Ammon's horn (tissue), 1 donor: ENCODE data around the gene ZDHHC6.
"Not testable (repeated sequence)": the region's sequence is repeated elsewhere in the genome, so short reads cannot be mapped to it uniquely, and the experiment has no call there.

ENCODE experiments used
- DNase-seq: peaks from one replicate; pipeline ENCODE4 v3.0.0-alpha.2; 2016; ENCODE audit warnings: low spot score

The ZDHHC6 gene

DNA sequence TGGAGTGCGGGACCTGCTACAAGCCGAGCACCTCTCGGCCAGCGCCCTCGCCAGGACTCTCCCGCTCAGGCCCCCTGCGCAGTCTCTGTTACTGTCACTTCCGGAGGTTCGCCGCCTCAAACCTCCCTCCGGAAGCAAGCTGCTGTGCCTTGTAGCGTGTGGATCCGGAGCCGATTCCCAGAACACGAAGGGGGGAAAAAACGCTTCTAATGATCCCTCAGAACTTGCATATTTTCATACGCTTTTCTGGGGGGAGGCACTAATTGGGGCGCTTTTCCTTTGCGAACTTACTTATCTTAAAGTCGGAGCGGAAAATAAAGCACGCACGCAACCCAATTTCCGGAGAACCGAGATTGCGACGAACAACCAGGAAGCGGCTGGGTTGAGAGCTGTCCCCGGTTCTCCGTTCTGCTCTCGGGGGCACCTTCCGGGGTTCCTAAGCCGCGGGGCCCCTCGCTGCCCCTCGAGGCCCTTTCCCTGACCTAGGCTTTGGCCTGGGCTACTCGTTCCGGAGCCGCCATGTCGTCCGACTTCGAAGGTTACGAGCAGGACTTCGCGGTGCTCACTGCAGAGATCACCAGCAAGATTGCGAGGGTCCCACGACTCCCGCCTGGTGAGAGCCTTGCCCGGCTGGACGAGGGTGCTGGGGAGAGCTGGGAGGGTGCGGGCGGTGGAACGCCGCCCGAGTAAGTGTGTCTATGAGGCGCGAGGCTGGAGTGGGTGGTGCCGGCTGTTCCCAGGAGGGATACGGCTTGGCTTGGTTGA lies at the start of gene ZDHHC6, which contains the start of gene VTI1A:
Gene ZDHHC6, minus strand, starts transcription at position 60 of the 765 bp plus-strand sequence. CDS start 1,478 bp downstream, outside the sequence.
Gene VTI1A, plus strand, starts transcription at position 361 of the 765 bp plus-strand sequence. Its CDS starts 159 bp downstream, at position 520.
- DNase-seq, result peak; percentile 84

DNA sequence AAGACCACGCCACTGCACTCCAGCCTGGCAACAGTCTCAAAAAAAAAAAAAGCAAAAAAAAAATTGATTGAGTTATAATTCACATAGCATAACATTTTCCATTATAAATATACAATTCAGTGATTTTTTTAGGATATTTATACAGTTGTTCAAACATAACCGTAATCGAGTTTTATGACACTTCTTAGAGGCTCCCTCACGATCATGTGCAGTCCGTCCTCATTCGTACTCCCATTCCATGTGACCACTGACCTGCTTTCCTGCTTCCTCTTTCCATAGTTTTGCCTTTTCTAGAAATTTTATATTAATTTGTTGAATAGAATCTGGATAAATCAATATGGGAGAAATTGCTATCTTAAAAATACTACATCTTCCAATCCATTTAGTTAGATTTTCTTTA lies 46.0 kb upstream of the ZDHHC6 start:
- DNase-seq, result no peak

GRCh38 chr10:112491144-112491543 lies 44.4 kb upstream of the ZDHHC6 start:
- DNase-seq, result no peak

GRCh38 chr10:112490545-112490944 lies 43.8 kb upstream of the ZDHHC6 start:
- no peak for DNase-seq

GRCh38 chr10:112487964-112488363 lies 41.2 kb upstream of the ZDHHC6 start:
- DNase-seq, result no peak

DNA sequence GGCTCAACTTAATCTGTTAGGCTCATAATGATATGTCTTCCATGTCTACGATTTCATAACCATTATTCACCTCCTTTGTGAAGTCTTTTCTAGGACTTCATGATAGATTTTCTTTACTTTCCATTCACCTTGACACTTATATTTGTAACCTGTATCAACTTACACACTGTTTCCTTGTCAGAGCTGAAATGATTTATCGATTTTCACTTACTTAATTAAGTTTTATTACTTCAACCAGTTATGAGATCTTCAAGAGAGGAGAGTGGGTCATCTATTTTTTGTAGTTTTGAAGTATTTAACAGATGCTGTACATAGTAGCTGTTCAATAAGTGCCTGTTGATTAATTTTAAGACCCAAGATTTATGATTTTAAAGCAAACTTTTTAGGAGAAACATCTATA lies 37.7 kb upstream of the ZDHHC6 start:
- DNase-seq, result no peak

DNA sequence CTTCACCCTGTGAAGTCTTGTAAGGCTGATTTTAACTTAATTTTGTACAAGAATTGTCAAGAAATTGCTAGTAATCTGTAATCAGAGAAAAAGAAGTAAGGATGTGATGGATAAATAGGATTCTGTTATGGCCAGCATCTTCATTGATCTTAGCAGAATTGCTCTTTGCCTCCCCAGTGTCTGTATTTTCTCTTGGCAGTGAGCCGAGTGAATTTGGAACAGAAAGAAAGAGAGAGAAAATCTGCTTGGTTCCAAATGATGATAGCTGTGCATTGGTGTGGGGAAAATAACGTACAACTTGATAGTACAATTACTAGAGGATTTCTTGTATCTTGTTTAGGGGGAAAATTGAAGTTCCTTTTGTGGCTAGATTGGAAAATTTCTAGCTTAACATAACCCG lies 34.9 kb upstream of the ZDHHC6 start:
- DNase-seq, result no peak

DNA sequence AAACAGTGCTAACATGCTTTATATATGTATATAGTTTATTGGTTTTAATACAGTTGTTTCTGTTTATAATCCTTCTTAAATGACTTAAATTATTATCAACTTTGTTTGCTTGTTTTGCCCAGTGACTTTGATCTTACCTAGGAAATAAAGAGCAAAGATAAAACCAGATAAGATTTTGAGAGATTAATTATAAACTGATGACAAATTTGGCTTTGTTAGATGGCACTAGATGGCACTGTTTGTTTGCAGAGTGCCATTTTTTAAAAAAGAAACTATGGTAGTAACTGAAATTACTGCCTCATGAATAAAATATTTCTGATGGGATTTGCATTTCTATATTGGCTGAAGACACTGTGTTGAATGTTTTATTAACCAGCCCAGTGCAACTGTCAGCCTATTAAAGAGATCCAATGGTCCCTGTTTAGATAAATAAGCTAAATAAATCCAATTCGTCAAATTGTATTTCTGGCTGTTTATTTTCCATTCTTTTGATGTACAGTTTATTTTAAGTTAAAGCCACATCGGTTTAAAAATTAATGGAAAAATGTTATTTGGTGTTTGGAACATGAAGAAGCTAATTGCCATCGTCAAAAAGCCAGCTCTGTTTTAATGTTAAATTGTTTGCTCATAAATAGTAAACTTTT lies 29.0 kb upstream of the ZDHHC6 start:
- no peak for DNase-seq

GRCh38 chr10:112471878-112472487 lies 25.3 kb upstream of the ZDHHC6 start:
- peak; percentile 70 for DNase-seq

DNA sequence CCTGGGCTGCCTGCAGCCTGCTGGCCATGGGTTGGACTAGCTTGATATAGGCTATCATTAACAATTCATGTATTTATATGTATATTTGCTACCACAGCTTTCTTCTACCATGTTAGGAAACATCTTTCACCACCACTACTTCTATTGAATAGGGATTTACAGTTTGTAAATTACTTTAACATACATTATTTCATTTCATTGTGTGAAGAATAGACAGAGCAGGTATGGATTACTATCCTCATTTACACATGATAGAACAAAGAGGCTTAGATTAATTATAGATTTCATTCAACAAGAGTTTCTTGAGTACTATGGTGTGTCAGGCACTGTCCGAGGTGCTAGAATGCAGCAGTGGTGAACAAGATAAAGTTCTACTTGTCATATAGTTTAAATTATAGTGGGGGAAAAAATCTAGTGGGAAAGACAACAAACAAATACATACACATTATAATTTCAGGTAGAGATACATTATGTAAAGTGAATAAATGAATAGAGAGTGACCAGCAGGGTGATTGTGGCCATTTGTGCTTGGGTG lies 20.9 kb upstream of the ZDHHC6 start:
- DNase-seq, result no peak

GRCh38 chr10:112466802-112467201 lies 20.1 kb upstream of the ZDHHC6 start:
- DNase-seq, result no peak

GRCh38 chr10:112465299-112465883 lies 18.7 kb upstream of the ZDHHC6 start:
- DNase-seq, result no peak

GRCh38 chr10:112464074-112464473 lies 17.4 kb upstream of the ZDHHC6 start:
- not testable (repeated sequence) for DNase-seq

GRCh38 chr10:112461029-112461887 lies 14.5 kb upstream of the ZDHHC6 start:
- DNase-seq, result no peak

GRCh38 chr10:112460366-112460765 lies 13.7 kb upstream of the ZDHHC6 start:
- DNase-seq, result no peak

DNA sequence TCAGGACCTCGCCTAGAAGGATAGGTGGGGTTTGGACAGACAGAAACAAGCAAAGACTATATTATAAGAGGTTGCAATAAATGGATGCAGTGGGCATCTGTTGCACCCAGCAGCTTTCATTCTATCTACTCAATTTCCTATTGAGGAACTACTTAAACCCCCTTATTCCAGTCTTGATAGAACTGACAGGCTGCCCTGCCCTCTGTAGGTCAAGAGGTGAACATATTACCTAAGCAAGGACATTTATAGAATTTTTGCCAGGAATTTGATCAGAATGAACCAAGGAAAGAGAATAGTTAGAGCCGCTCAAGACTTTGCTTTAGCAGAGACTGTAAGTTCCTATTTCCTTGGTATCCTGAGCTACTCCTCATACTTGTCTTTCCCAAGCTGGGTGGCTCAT lies 9.8 kb upstream of the ZDHHC6 start:
- no peak for DNase-seq

DNA sequence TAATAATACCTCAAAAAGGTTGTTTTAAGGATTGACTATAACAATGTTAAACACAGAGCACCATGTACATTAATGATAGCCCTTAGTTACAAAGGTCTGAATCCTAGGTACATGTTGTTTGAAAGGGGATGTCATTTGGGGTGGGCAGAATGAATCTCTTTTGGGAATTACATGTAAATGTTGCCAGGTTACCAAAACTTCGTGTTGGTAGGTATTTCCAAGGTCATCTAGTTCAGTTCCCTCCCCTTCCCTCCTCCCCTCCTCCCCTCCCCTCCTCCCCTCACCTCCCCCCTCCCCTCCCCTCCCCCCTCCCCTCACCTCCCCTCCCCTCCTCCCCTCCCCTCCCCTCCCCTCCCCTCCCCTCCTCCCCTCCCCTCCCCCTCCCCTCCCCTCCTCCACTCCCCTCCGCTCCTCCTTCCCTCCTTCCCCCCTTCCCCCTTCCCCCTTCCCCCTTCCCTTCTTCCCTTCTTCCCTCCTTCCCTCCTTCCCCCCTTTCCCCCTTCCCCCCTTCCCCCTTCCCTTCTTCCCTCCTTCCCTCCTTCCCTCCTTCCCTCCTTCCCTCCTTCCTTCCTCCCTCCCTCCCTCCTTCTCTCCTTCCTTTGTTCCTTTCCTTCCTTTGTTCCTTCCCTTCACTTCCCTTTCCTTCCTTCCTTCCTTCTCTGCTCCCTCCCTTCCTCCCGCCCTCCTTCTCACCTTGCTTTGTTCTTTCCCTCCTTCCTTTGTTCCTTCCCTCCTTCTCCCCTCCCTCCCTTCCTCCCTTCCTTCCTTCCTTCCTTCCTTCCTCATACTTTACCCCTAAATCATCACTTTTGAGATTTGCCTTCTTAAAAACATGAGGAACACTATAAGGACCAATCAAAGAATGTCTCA lies 8.4 kb upstream of the ZDHHC6 start:
- DNase-seq, result no peak

GRCh38 chr10:112448888-112449287 lies 2.2 kb upstream of the ZDHHC6 start:
- no peak for DNase-seq

- no peak for DNase-seq
Measured at GRCh38 chr10:112447620-112447928, 860 bp upstream of the ZDHHC6 start.

- DNase-seq, result peak; percentile 23
Measured at GRCh38 chr10:112446055-112446854, 459 bp downstream of the ZDHHC6 start.
